Liver (tissue), 9 donors: Measurements from ENCODE around the gene RPL35A. TPM values are rescaled to one million over a fixed set of nuclear protein-coding genes. Genes with fewer than 3 reads are reported as not detected.
"Not testable (repeated sequence)": the region's sequence is repeated elsewhere in the genome, so short reads cannot be mapped to it uniquely, and the experiment has no call there.

ENCODE experiments used
- DNase-seq: peaks from one replicate; pipeline ENCODE4 v3.0.0-alpha.2; 2017; ENCODE audit warnings: low spot score
- H3K27ac ChIP-seq, 2 donors: one replicate each; pipeline ENCODE4 v1.7.0; 2013; ENCODE audit warnings: inconsistent platforms in 2 of 2, low read length in 2 of 2, control low read depth in 1 of 2, low read depth in 1 of 2, mild to moderate bottlenecking in 1 of 2
- H3K27me3 ChIP-seq, 4 donors: one replicate each; pipeline versions ENCODE4 v1.6.1 to v1.7.0; 2013; ENCODE audit warnings: low read length in 3 of 4, inconsistent platforms in 1 of 4, mild to moderate bottlenecking in 1 of 4, moderate library complexity in 1 of 4; ENCODE audit not compliant: control insufficient read depth in 4 of 4, insufficient read depth in 4 of 4
- H3K36me3 ChIP-seq, 4 donors: one replicate each; pipeline versions ENCODE4 v1.6.1 to v1.7.0; 2013; ENCODE audit warnings: low read length in 3 of 4, mild to moderate bottlenecking in 3 of 4, low read depth in 1 of 4, moderate library complexity in 1 of 4; ENCODE audit not compliant: control insufficient read depth in 4 of 4, insufficient read depth in 3 of 4
- H3K4me1 ChIP-seq, 4 donors: one replicate each; pipeline versions ENCODE4 v1.6.1 to v1.7.0; 2013; ENCODE audit warnings: low read length in 3 of 4, mild to moderate bottlenecking in 3 of 4, moderate library complexity in 1 of 4; ENCODE audit not compliant: control insufficient read depth in 4 of 4, insufficient read depth in 4 of 4
- H3K4me3 ChIP-seq, 3 donors: one replicate each; pipeline versions ENCODE4 v1.6.1 to v1.7.0; 2013; ENCODE audit warnings: low read length in 3 of 3, control low read depth in 1 of 3, low read depth in 1 of 3, mild to moderate bottlenecking in 1 of 3
- H3K9ac ChIP-seq, 2 donors: one replicate each; pipeline ENCODE4 v1.7.0; 2013; ENCODE audit warnings: low read length in 2 of 2, mild to moderate bottlenecking in 2 of 2, moderate library complexity in 2 of 2, control low read depth in 1 of 2, low read depth in 1 of 2
- H3K9me3 ChIP-seq, 4 donors: one replicate each; pipeline versions ENCODE4 v1.6.1 to v1.7.0; 2013; ENCODE audit warnings: low read length in 3 of 4; ENCODE audit not compliant: control insufficient read depth in 4 of 4
- FOXA2 ChIP-seq: IDR thresholded peaks from 2 replicates; pipeline ENCODE4 v1.6.1; 2016; ENCODE audit warnings: antibody characterized with exemption
- HNF4G ChIP-seq: IDR thresholded peaks from 2 replicates; pipeline ENCODE4 v1.6.1; 2016; ENCODE audit warnings: antibody characterized with exemption
- SP1 ChIP-seq: IDR thresholded peaks from 2 replicates; pipeline ENCODE4 v1.6.1; 2018; ENCODE audit warnings: antibody characterized with exemption, mild to moderate bottlenecking
- TAF1 ChIP-seq: conservative IDR thresholded peaks from 2 replicates; pipeline ENCODE4 v1.6.1; 2016; ENCODE audit warnings: antibody characterized with exemption, mild to moderate bottlenecking
- WGBS: extraction: QIAGEN DNeasy Blood & Tissue Kit; methylation state at CpG from one replicate; pipeline ENCODE4 v1.1.7; 2013; 5-methylcytosine and 5-hydroxymethylcytosine counted together
- polyA plus RNA-seq, 2 donors: library from polyadenylated mRNA; stranded (reverse) in 1 of 2; unstranded in 1 of 2; fragments of 200-250 nt in 1 of 2; fragments of >200 nt in 1 of 2; fragmentation: Nextera tagmentation in 1 of 2; extraction: Ambion mirVana in 1 of 2; gene quantifications; one replicate each; pipeline versions ENCODE4 v1.2.1 to v1.2.3, GENCODE V29; 2013 to 2015
- total RNA-seq, 2 donors: library from RNA; depleted of rRNA; stranded (reverse); fragments of >200 nt; gene quantifications; one replicate each; pipeline ENCODE4 v1.2.3, GENCODE V29; 2014
- TF ChIP-seq, protein P1 (sequence below): IDR thresholded peaks from 2 replicates; pipeline ENCODE4 v1.6.1; 2016; ENCODE audit warnings: antibody characterized with exemption, mild to moderate bottlenecking
- donor health status: healthy.
- donor health status: healthy.
- donor health status: healthy.
- donor health status: healthy.
- donor health status: healthy.

The RPL35A gene
- total and polyA plus RNA-seq, 4 donors: 121 to 361 (median 270) TPM

DNA sequence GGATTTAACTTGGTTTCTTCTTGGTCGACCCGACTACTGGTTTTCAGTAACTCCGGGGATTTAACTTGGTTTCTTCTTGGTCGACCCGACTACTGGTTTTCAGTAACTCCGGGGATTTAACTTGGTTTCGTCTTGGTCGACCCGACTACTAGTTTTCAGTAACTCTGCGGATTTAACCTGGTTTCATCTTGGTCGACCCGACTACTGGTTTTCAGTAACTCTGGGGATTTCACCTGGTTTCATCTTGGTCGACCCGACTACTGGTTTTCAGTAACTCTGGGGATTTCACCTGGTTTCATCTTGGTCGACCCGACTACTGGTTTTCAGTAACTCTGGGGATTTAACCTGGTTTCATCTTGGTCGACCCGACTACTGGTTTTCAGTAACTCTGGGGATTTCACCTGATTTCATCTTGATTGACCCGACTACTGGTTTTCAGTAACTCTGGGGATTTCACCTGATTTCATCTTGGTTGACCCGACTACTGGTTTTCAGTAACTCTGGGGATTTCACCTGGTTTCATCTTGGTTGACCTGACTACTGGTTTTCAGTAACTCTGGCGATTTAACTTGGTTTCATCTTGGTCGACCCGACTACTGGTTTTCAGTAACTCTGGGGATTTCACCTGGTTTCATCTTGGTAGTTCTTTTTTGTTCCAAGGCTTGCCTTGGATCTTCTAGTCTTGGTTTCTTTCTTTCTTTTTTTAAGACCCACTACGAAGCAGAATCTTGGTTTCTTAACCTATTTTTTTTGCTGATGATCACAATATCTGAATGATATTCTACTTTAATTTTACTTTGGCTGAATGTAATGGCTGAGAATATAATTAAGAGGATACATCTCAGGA, 28.3 kb upstream of the RPL35A start:
- not testable (repeated sequence) for H3K9ac ChIP-seq, H3K27me3 ChIP-seq, H3K4me1 ChIP-seq, DNase-seq, H3K4me3 ChIP-seq, H3K36me3 ChIP-seq, H3K9me3 ChIP-seq, H3K27ac ChIP-seq
- WGBS: 87% methylated on average over 22 of the region's 24 CpGs

GRCh38 chr3:197926418-197926817, 23.6 kb upstream of the RPL35A start:
- no peak for DNase-seq
- no peak overlapping the region for H3K9ac ChIP-seq
- H3K27me3 ChIP-seq: no peaks in the 10 kb centered on the region
- H3K9me3 ChIP-seq: no peaks in the 10 kb centered on the region
- H3K27ac ChIP-seq: no peak overlapping the region
- no peak for TF ChIP-seq SP1
- no peak for TF ChIP-seq TAF1
- TF ChIP-seq, protein P1, sequence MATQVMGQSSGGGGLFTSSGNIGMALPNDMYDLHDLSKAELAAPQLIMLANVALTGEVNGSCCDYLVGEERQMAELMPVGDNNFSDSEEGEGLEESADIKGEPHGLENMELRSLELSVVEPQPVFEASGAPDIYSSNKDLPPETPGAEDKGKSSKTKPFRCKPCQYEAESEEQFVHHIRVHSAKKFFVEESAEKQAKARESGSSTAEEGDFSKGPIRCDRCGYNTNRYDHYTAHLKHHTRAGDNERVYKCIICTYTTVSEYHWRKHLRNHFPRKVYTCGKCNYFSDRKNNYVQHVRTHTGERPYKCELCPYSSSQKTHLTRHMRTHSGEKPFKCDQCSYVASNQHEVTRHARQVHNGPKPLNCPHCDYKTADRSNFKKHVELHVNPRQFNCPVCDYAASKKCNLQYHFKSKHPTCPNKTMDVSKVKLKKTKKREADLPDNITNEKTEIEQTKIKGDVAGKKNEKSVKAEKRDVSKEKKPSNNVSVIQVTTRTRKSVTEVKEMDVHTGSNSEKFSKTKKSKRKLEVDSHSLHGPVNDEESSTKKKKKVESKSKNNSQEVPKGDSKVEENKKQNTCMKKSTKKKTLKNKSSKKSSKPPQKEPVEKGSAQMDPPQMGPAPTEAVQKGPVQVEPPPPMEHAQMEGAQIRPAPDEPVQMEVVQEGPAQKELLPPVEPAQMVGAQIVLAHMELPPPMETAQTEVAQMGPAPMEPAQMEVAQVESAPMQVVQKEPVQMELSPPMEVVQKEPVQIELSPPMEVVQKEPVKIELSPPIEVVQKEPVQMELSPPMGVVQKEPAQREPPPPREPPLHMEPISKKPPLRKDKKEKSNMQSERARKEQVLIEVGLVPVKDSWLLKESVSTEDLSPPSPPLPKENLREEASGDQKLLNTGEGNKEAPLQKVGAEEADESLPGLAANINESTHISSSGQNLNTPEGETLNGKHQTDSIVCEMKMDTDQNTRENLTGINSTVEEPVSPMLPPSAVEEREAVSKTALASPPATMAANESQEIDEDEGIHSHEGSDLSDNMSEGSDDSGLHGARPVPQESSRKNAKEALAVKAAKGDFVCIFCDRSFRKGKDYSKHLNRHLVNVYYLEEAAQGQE: no peak
- H3K4me3 ChIP-seq: no peak overlapping the region
- 79% methylated on average over 7 of the region's 7 CpGs for WGBS
- no peaks in the 10 kb centered on the region for H3K36me3 ChIP-seq
- H3K4me1 ChIP-seq: no peaks in the 10 kb centered on the region

- not testable (repeated sequence) for H3K36me3 ChIP-seq, H3K9me3 ChIP-seq, H3K4me1 ChIP-seq, H3K9ac ChIP-seq, DNase-seq, H3K4me3 ChIP-seq, H3K27me3 ChIP-seq, H3K27ac ChIP-seq
- 94% methylated on average over 3 of the region's 3 CpGs for WGBS
These were observed 22.4 kb upstream of the RPL35A start for GRCh38 chr3:197927578-197927977.

GRCh38 chr3:197936819-197937384, 13.1 kb upstream of the RPL35A start:
- no peak overlapping the region for H3K9ac ChIP-seq
- no peaks in the 10 kb centered on the region for H3K36me3 ChIP-seq
- no peak for TF ChIP-seq HNF4G
- TF ChIP-seq FOXA2: no peak
- WGBS: 89% methylated on average over 15 of the region's 15 CpGs
- no peak overlapping the region for H3K4me3 ChIP-seq
- H3K27ac ChIP-seq: no peak overlapping the region
- DNase-seq: no peak
- no peaks in the 10 kb centered on the region for H3K27me3 ChIP-seq
- no peaks in the 10 kb centered on the region for H3K4me1 ChIP-seq
- no peaks in the 10 kb centered on the region for H3K9me3 ChIP-seq
